ENCODE data around the gene POLR2J.

Gene POLR2J

GRCh38 chr7:102451371-102452054 lies 27.2 kb downstream of the POLR2J start:
- TF ChIP-seq CTCF (IDR thresholded peaks at IDR 0.05): no peak
- H3K27me3 Mint-ChIP-seq (ENCODE audit: low read depth, poor library complexity): no peaks in the 10 kb centered on the region
- no peak overlapping the region for H3K27ac Mint-ChIP-seq
- peak; percentile 63 for DNase-seq
- H3K36me3 Mint-ChIP-seq (ENCODE audit: low read depth): peaks cover 8% of the 10 kb centered on the region
- H3K4me1 Mint-ChIP-seq: peaks cover 8% of the 10 kb centered on the region
- no peaks in the 10 kb centered on the region for H3K9me3 Mint-ChIP-seq
- H3K4me3 Mint-ChIP-seq: no peak overlapping the region

GRCh38 chr7:102450242-102450641 lies 28.5 kb downstream of the POLR2J start:
- Mint-ChIP-seq H3K27me3 (ENCODE audit: low read depth, poor library complexity) (no peaks in the 10 kb centered on the region), H3K4me1 (peaks cover 6% of the 10 kb centered on the region), H3K9me3 (no peaks in the 10 kb centered on the region), H3K4me3 (no peak overlapping the region), H3K36me3 (ENCODE audit: low read depth) (peaks cover 6% of the 10 kb centered on the region), H3K27ac (peak overlapping the region; percentile 90)
- no peak for DNase-seq
- TF ChIP-seq CTCF (IDR thresholded peaks at IDR 0.05): no peak

- no peaks in the 10 kb centered on the region for H3K9me3 Mint-ChIP-seq
- DNase-seq: no peak
- H3K4me3 Mint-ChIP-seq: no peak overlapping the region
- H3K4me1 Mint-ChIP-seq: peaks cover 6% of the 10 kb centered on the region
- no peaks in the 10 kb centered on the region for H3K27me3 Mint-ChIP-seq (ENCODE audit: low read depth, poor library complexity)
- peaks cover 11% of the 10 kb centered on the region for H3K36me3 Mint-ChIP-seq (ENCODE audit: low read depth)
- H3K27ac Mint-ChIP-seq: no peak overlapping the region
- no peak for TF ChIP-seq CTCF (IDR thresholded peaks at IDR 0.05)
These were observed 29.6 kb downstream of the POLR2J start for GRCh38 chr7:102449136-102449535.

- H3K4me1 Mint-ChIP-seq: peaks cover 6% of the 10 kb centered on the region
- H3K36me3 Mint-ChIP-seq (ENCODE audit: low read depth): peaks cover 21% of the 10 kb centered on the region
- H3K9me3 Mint-ChIP-seq: no peaks in the 10 kb centered on the region
- no peak for DNase-seq
- no peak overlapping the region for H3K4me3 Mint-ChIP-seq
- no peak for TF ChIP-seq CTCF (IDR thresholded peaks at IDR 0.05)
- H3K27me3 Mint-ChIP-seq (ENCODE audit: low read depth, poor library complexity): no peaks in the 10 kb centered on the region
- H3K27ac Mint-ChIP-seq: no peak overlapping the region
These were observed 31.4 kb downstream of the POLR2J start for GRCh38 chr7:102447311-102447710.

GRCh38 chr7:102446387-102447156 lies 32.1 kb downstream of the POLR2J start:
- Mint-ChIP-seq H3K36me3 (ENCODE audit: low read depth) (peaks cover 28% of the 10 kb centered on the region), H3K9me3 (no peaks in the 10 kb centered on the region), H3K4me1 (peaks cover 9% of the 10 kb centered on the region), H3K27me3 (ENCODE audit: low read depth, poor library complexity) (no peaks in the 10 kb centered on the region), H3K4me3 (no peak overlapping the region), H3K27ac (no peak overlapping the region)
- no peak for TF ChIP-seq CTCF (IDR thresholded peaks at IDR 0.05)
- no peak for DNase-seq

All from nephron progenitor cell (in vitro differentiated cells).